MM.1S (cell line): ENCODE results near the gene GFOD1.

ENCODE experiments used
- DNase-seq: peaks from one replicate; pipeline ENCODE4 v3.0.0-alpha.2; 2015
- H2AFZ ChIP-seq: fragments of 300-600 bp; sonication (generic); 2 replicates; pipeline ENCODE4 v1.6.0; 2016; ENCODE audit warnings: antibody characterized with exemption, low read length
- H3F3A ChIP-seq: fragments of 300-600 bp; sonication (generic); 2 replicates; pipeline ENCODE4 v1.6.1; 2016; ENCODE audit warnings: mild to moderate bottlenecking, antibody characterized with exemption, low read length, moderate library complexity, mixed read lengths; ENCODE audit not compliant: insufficient read depth
- H3K27ac ChIP-seq: fragments of 300-600 bp; sonication (generic); 2 replicates; pipeline ENCODE4 v1.5.1; 2016; ENCODE audit warnings: mild to moderate bottlenecking, low read length
- H3K27me3 ChIP-seq: fragments of 300-600 bp; sonication (generic); replicated peaks from 2 replicates; pipeline ENCODE4 v1.6.0; 2016; ENCODE audit warnings: low read length; ENCODE audit not compliant: insufficient read depth
- H3K36me3 ChIP-seq: fragments of 300-600 bp; sonication (generic); replicated peaks from 2 replicates; pipeline ENCODE4 v1.6.1; 2016; ENCODE audit warnings: mild to moderate bottlenecking, low read length, mixed read lengths; ENCODE audit not compliant: insufficient read depth
- H3K4me1 ChIP-seq: fragments of 300-600 bp; sonication (generic); 2 replicates; pipeline ENCODE4 v1.6.1; 2016; ENCODE audit warnings: low read length, mixed read lengths
- H3K4me2 ChIP-seq: fragments of 300-600 bp; sonication (generic); 2 replicates; pipeline ENCODE4 v1.6.0; 2016; ENCODE audit warnings: low read depth, low read length
- H3K4me3 ChIP-seq: fragments of 300-600 bp; sonication (generic); 2 replicates; pipeline ENCODE4 v1.5.1; 2016; ENCODE audit warnings: low read length, mixed read lengths
- H3K79me2 ChIP-seq: fragments of 300-600 bp; sonication (generic); 2 replicates; pipeline ENCODE4 v1.6.1; 2016; ENCODE audit warnings: mixed run types, low read length, mixed read lengths
- H3K9ac ChIP-seq: fragments of 300-600 bp; sonication (generic); 2 replicates; pipeline ENCODE4 v1.6.1; 2016; ENCODE audit warnings: low read length, mixed read lengths
- H3K9me2 ChIP-seq: fragments of 300-600 bp; sonication (generic); replicated peaks from 2 replicates; pipeline ENCODE4 v1.6.1; 2016; ENCODE audit warnings: mild to moderate bottlenecking, low read length, mixed read lengths; ENCODE audit not compliant: insufficient read depth
- H3K9me3 ChIP-seq: fragments of 300-600 bp; sonication (generic); replicated peaks from 2 replicates; pipeline ENCODE4 v1.6.1; 2016; ENCODE audit warnings: mild to moderate bottlenecking, low read length, mixed read lengths; ENCODE audit not compliant: insufficient read depth
- H4K20me1 ChIP-seq: fragments of 300-600 bp; sonication (generic); 2 replicates; pipeline ENCODE4 v1.6.1; 2016; ENCODE audit warnings: mild to moderate bottlenecking, low read length, moderate library complexity, mixed read lengths; ENCODE audit not compliant: insufficient read depth
- CTCF ChIP-seq: fragments of 300-600 bp; sonication (generic); IDR thresholded peaks from 2 replicates; pipeline ENCODE4 v1.5.1; 2016; ENCODE audit warnings: antibody characterized with exemption, low read length, mixed read lengths
- EZH2 ChIP-seq: fragments of 300-600 bp; sonication (generic); optimal IDR thresholded peaks from 2 replicates; pipeline ENCODE3; 2017; ENCODE audit warnings: low read depth, mild to moderate bottlenecking, antibody characterized with exemption, low read length, mixed read lengths
- EZH2phosphoT487 ChIP-seq: fragments of 300-600 bp; sonication (generic); IDR thresholded peaks from 2 replicates; pipeline ENCODE4 v1.6.1; 2018; ENCODE audit warnings: antibody characterized with exemption, low read length

Gene GFOD1

GRCh38 chr6:13504611-13505344 lies 17.4 kb upstream of the GFOD1 start:
- no peak overlapping the region for H3K4me3 ChIP-seq

GRCh38 chr6:13500915-13501314 lies 13.5 kb upstream of the GFOD1 start:
- TF ChIP-seq EZH2phosphoT487 (no peak), EZH2 (no peak), CTCF (no peak)

More at GRCh38 chr6:13504611-13505344, 17.4 kb upstream of the GFOD1 start:
- Histone ChIP-seq H2AFZ (no peak overlapping the region), H3K9me3 (no peaks in the 10 kb centered on the region), H3K9ac (no peak overlapping the region), H3K4me1 (no peaks in the 10 kb centered on the region), H3K36me3 (no peaks in the 10 kb centered on the region), H3K4me2 (no peak overlapping the region), H3K27ac (no peak overlapping the region), H3K79me2 (no peaks in the 10 kb centered on the region), H4K20me1 (no peaks in the 10 kb centered on the region), H3K9me2 (no peaks in the 10 kb centered on the region), H3K27me3 (no peaks in the 10 kb centered on the region), H3F3A (no peaks in the 10 kb centered on the region)
- TF ChIP-seq CTCF (no peak), EZH2phosphoT487 (no peak), EZH2 (no peak)
- no peak for DNase-seq

GRCh38 chr6:13500264-13500663 lies 12.9 kb upstream of the GFOD1 start:
- no peak for TF ChIP-seq EZH2phosphoT487
- no peak for TF ChIP-seq CTCF
- no peak for TF ChIP-seq EZH2

More at GRCh38 chr6:13500915-13501314, 13.5 kb upstream of the GFOD1 start:
- Histone ChIP-seq H3K9me3 (no peaks in the 10 kb centered on the region), H4K20me1 (no peaks in the 10 kb centered on the region), H3K36me3 (no peaks in the 10 kb centered on the region), H3K27ac (no peak overlapping the region), H3F3A (no peaks in the 10 kb centered on the region), H3K4me1 (peaks cover 5% of the 10 kb centered on the region), H3K4me3 (no peak overlapping the region), H3K9ac (no peak overlapping the region), H3K79me2 (no peaks in the 10 kb centered on the region), H2AFZ (no peak overlapping the region), H3K4me2 (no peak overlapping the region), H3K9me2 (no peaks in the 10 kb centered on the region), H3K27me3 (no peaks in the 10 kb centered on the region)
- no peak for DNase-seq

More at GRCh38 chr6:13500264-13500663, 12.9 kb upstream of the GFOD1 start:
- Histone ChIP-seq H3K27ac (no peak overlapping the region), H3K79me2 (no peaks in the 10 kb centered on the region), H2AFZ (no peak overlapping the region), H3F3A (no peaks in the 10 kb centered on the region), H4K20me1 (no peaks in the 10 kb centered on the region), H3K9ac (no peak overlapping the region), H3K4me2 (no peak overlapping the region), H3K4me3 (no peak overlapping the region), H3K27me3 (no peaks in the 10 kb centered on the region), H3K9me3 (no peaks in the 10 kb centered on the region), H3K4me1 (peaks cover 5% of the 10 kb centered on the region), H3K9me2 (no peaks in the 10 kb centered on the region), H3K36me3 (no peaks in the 10 kb centered on the region)
- DNase-seq = no peak
